ENCODE data around the gene CDC42SE2.

GRCh38 chr5:131250751-131251475 is 12.9 kb upstream of the CDC42SE2 start:
- TF ChIP-seq POLR2A (IDR thresholded peaks at IDR 0.05) (no peak), CTCF (IDR thresholded peaks at IDR 0.05) (no peak)

Measured in adrenal gland (tissue), 5 donors.